ENCODE measurements around the gene EML5.

DNA sequence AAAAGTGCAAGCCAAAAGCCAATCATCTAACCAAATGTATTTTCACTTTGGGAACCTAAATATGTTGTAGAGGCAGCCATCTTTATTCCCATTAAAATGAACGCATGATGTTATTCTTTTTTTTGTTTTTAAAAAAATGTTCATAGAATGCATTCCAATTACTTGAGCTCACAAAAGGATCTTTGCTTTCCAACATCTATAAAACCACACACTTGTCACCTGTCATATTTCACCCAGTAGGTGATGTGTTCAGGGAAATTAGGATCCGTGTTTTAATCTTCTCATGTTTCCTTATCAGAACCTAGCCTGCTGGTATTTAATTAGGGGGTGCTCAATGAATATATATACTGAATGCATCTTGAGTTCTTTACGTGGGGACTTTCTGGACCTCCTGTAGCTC lies 45.3 kb upstream of the EML5 start:
- TF ChIP-seq, protein P1, sequence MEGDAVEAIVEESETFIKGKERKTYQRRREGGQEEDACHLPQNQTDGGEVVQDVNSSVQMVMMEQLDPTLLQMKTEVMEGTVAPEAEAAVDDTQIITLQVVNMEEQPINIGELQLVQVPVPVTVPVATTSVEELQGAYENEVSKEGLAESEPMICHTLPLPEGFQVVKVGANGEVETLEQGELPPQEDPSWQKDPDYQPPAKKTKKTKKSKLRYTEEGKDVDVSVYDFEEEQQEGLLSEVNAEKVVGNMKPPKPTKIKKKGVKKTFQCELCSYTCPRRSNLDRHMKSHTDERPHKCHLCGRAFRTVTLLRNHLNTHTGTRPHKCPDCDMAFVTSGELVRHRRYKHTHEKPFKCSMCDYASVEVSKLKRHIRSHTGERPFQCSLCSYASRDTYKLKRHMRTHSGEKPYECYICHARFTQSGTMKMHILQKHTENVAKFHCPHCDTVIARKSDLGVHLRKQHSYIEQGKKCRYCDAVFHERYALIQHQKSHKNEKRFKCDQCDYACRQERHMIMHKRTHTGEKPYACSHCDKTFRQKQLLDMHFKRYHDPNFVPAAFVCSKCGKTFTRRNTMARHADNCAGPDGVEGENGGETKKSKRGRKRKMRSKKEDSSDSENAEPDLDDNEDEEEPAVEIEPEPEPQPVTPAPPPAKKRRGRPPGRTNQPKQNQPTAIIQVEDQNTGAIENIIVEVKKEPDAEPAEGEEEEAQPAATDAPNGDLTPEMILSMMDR (conservative IDR thresholded peaks at IDR 0.05; ENCODE audit: low read depth in 2 of 2): no peak
- no peak for TF ChIP-seq JUNB (IDR thresholded peaks at IDR 0.05; ENCODE audit: unreplicated experiment)
- no peak for TF ChIP-seq EZH2 (IDR thresholded peaks at IDR 0.05; ENCODE audit: low read depth, unreplicated experiment)
- no peak for TF ChIP-seq POLR2AphosphoS5 (IDR thresholded peaks at IDR 0.05; ENCODE audit: low read depth)
- no peak for TF ChIP-seq ZNF331 (CRISPR knock-in tag; IDR thresholded peaks at IDR 0.05; ENCODE audit: low read depth)
- no peak for TF ChIP-seq CREB1 (CRISPR knock-in tag; IDR thresholded peaks at IDR 0.05; ENCODE audit: low read depth)
- no peak for TF ChIP-seq EZH2phosphoT487 (IDR thresholded peaks at IDR 0.05; ENCODE audit: unreplicated experiment)
- TF ChIP-seq ZNF114 (CRISPR knock-in tag; IDR thresholded peaks at IDR 0.05): no peak
- TF ChIP-seq, protein P2, sequence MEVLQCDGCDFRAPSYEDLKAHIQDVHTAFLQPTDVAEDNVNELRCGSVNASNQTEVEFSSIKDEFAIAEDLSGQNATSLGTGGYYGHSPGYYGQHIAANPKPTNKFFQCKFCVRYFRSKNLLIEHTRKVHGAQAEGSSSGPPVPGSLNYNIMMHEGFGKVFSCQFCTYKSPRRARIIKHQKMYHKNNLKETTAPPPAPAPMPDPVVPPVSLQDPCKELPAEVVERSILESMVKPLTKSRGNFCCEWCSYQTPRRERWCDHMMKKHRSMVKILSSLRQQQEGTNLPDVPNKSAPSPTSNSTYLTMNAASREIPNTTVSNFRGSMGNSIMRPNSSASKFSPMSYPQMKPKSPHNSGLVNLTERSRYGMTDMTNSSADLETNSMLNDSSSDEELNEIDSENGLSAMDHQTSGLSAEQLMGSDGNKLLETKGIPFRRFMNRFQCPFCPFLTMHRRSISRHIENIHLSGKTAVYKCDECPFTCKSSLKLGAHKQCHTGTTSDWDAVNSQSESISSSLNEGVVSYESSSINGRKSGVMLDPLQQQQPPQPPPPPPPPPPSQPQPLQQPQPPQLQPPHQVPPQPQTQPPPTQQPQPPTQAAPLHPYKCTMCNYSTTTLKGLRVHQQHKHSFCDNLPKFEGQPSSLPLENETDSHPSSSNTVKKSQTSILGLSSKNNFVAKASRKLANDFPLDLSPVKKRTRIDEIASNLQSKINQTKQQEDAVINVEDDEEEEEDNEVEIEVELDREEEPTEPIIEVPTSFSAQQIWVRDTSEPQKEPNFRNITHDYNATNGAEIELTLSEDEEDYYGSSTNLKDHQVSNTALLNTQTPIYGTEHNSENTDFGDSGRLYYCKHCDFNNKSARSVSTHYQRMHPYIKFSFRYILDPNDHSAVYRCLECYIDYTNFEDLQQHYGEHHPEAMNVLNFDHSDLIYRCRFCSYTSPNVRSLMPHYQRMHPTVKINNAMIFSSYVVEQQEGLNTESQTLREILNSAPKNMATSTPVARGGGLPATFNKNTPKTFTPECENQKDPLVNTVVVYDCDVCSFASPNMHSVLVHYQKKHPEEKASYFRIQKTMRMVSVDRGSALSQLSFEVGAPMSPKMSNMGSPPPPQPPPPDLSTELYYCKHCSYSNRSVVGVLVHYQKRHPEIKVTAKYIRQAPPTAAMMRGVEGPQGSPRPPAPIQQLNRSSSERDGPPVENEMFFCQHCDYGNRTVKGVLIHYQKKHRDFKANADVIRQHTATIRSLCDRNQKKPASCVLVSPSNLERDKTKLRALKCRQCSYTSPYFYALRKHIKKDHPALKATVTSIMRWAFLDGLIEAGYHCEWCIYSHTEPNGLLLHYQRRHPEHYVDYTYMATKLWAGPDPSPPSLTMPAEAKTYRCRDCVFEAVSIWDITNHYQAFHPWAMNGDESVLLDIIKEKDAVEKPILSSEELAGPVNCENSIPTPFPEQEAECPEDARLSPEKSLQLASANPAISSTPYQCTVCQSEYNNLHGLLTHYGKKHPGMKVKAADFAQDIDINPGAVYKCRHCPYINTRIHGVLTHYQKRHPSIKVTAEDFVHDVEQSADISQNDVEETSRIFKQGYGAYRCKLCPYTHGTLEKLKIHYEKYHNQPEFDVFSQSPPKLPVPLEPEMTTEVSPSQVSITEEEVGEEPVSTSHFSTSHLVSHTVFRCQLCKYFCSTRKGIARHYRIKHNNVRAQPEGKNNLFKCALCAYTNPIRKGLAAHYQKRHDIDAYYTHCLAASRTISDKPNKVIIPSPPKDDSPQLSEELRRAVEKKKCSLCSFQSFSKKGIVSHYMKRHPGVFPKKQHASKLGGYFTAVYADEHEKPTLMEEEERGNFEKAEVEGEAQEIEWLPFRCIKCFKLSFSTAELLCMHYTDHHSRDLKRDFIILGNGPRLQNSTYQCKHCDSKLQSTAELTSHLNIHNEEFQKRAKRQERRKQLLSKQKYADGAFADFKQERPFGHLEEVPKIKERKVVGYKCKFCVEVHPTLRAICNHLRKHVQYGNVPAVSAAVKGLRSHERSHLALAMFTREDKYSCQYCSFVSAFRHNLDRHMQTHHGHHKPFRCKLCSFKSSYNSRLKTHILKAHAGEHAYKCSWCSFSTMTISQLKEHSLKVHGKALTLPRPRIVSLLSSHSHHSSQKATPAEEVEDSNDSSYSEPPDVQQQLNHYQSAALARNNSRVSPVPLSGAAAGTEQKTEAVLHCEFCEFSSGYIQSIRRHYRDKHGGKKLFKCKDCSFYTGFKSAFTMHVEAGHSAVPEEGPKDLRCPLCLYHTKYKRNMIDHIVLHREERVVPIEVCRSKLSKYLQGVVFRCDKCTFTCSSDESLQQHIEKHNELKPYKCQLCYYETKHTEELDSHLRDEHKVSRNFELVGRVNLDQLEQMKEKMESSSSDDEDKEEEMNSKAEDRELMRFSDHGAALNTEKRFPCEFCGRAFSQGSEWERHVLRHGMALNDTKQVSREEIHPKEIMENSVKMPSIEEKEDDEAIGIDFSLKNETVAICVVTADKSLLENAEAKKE (CRISPR knock-in tag; IDR thresholded peaks at IDR 0.05): no peak

All from GM23338 (cell line).